Caki2 (cell line): ENCODE results near the gene TSPAN5. TPM values are rescaled to one million over a fixed set of nuclear protein-coding genes. Genes with fewer than 3 reads are reported as not detected.
"Not testable (repeated sequence)": the region's sequence is repeated elsewhere in the genome, so short reads cannot be mapped to it uniquely, and the experiment has no call there.

Experiments used
- DNase-seq: peaks from one replicate; pipeline ENCODE4 v3.0.0-alpha.2; 2015; ENCODE audit warnings: low read depth
- in situ Hi-C: cut with HindIII; loops from 2 replicates; pipeline ENCODE4 v1.10.0; 2016; ENCODE audit warnings: low sequenced_read_pairs, low pct_unique_long_range_greater_than_20kb, mixed read lengths
- total RNA-seq: library from RNA; depleted of rRNA; stranded (reverse); fragments of >200 nt; shearing (Covaris generic); gene quantifications from 2 replicates; pipeline ENCODE4 v1.2.3, GENCODE V29; 2014; ENCODE audit warnings: low replicate concordance

TSPAN5 gene
- total RNA-seq, 1 experiment from 2014 or later = 4.5 TPM

DNA sequence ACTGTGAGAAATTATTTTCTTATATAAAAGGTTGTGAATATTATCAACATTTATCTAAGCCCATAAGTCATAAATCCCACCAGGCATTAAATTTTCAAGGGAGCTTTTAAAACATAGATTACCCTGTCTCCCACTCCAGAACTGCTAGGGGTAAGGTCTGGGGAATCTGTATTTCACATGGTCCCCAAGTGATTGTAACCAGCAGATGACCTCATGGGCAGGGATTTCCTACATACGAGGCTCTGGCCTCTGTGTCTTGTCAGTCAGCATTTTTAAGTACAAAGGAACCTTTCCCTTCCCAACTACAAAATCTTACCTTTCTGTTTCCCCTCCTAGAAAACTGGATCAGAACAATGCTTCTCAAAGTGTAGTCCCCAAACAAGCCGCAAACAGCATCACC lies 188.6 kb downstream of the TSPAN5 start:
- in situ Hi-C loops = no loop called here
- no peak for DNase-seq

- DNase-seq = no peak
- in situ Hi-C loops = no loop called here
These were observed 189.7 kb downstream of the TSPAN5 start for GRCh38 chr4:98468709-98469108.

GRCh38 chr4:98467627-98468072 lies 190.8 kb downstream of the TSPAN5 start:
- DNase-seq = peak; percentile 70
- in situ Hi-C loops = no loop called here

GRCh38 chr4:98466868-98467599 lies 191.4 kb downstream of the TSPAN5 start:
- in situ Hi-C loops = no loop called here
- DNase-seq = no peak

- in situ Hi-C loops = no loop called here
- no peak for DNase-seq
These were observed 195.9 kb downstream of the TSPAN5 start for GRCh38 chr4:98462487-98462886.

GRCh38 chr4:98461121-98461865 lies 197.1 kb downstream of the TSPAN5 start:
- in situ Hi-C loops, DNase-seq: not testable (repeated sequence)

DNA sequence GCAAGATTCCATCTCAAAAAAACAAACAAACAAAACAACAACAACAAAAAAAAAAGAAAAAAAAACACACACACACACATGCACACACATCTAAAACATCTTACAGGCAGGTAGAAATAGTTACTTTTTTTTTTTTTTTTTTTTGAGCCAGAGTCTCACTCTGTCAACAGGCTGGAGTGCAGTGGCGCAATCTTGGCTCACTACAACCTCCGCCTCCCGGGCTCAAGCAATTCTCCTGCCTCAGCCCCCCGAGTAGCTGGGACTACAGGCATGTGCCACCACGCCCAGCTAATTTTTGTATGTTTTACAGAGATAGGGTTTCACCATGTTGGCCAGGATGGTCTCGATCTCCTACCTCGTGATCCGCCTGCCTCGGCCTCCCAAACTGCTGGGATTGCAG lies 201.0 kb downstream of the TSPAN5 start:
- DNase-seq, in situ Hi-C loops: not testable (repeated sequence)

DNA sequence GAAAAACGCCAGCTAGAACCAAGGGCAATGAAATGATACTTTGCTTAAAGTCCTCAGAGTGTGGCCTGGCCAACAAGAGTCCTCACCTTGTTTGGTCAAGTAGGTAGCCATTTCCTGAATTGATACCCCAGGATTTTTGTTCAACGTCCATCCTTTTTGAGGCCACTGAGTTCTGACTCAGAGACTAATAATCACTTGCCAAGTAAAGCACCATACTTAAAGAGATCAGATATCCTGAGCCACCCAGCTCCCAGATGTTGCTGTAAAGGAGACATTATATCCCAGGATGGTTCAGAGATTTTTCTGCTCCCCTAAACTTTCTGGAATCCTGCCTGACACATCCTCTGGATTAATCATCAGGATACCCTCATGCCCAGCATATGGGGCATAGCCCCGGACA lies 206.3 kb downstream of the TSPAN5 start:
- in situ Hi-C loops = no loop called here
- no peak for DNase-seq

GRCh38 chr4:98448908-98449307 lies 209.5 kb downstream of the TSPAN5 start:
- in situ Hi-C loops = no loop called here
- DNase-seq = no peak

DNA sequence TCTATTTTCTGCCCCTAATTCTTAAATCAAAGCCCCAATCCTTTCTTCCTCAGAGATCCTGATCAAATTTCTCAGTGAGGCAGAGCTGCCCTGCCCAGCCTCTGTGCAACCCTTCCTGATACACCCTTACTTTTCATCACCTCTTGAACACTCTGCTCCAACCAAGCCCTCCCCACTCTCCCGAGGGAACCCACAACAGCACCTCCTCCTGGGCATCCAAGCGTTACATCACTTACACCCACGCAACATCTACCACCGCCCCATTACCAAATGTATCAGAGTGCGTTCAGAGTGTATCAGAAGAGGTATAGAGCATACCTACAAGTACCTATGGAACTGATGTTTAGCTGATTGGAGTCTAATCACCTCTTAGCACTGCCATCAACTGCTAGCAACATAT lies 210.8 kb downstream of the TSPAN5 start:
- in situ Hi-C loops = no loop called here
- DNase-seq = no peak

GRCh38 chr4:98446499-98447375 lies 211.7 kb downstream of the TSPAN5 start:
- in situ Hi-C loops = no loop called here
- DNase-seq = no peak

DNA sequence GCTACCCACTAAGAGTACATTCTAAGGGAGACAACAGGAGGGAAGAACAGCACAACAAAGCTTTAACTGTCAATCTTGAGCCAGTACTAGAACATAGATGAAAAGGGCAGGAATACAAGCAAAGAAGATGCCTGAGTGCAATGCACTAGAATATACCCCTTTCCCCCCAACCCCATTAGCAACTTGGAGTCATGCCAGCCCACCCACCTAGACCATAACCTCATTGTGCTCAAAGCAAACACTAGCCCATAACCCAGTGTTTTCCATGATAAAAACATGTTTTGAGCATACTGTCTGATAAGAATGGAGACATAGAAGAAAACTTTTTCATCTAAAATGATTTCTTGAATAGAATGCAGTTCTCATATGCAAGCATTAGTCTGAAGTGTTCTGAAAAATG lies 214.0 kb downstream of the TSPAN5 start:
- in situ Hi-C loops = no loop called here
- no peak for DNase-seq

DNA sequence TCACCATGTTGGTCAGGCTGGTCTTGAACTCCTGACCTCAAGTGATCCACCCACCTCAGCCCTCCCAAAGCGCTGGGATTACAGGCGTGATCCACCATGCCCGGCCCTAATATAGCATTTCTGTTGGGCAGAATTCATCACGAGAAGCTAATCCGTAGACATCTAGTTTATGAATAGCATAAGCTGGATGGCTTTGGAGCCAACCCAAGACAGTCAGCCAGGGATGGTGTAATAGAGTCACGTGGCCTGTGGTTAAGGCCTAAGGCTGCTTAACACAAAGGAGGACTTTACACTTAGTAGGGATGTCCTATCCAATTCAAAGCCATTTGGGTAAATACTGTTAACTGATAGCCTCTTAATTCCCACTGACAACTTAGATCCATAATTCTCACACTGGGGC lies 223.6 kb downstream of the TSPAN5 start:
- DNase-seq = no peak
- in situ Hi-C loops = no loop called here

GRCh38 chr4:98433691-98434090 lies 224.7 kb downstream of the TSPAN5 start:
- DNase-seq = no peak
- in situ Hi-C loops = no loop called here

DNA sequence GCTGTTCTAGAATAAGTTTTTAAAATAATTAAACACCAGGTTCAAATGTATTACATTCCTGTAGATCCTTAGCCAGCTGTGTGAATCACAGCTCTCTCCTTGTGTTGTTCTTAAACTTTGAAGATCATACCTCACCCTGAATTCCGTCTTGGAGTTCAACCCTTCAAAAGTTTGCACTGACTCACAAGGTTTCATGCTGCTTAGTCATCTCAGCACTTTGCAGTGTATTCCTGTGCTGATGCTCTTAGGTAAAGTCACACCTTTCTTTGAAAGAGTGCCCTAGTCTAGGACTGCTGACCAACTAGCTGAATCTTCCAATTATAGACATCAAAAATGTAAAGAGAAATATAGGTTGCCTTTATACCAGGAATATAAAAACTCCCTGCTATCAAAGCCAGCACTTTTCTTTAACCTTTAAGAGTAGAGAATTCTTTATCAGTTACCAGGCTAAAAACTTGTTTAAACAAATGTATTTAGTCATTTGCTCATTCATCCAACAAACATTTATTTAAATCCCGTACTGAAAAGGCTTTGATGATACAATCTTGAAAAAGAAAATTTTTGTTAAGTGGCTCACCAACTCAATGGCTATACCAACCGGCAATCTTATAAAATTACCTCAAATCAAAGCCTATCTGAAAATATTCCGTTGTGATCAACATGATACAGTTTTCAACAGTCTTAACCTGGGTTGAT lies 227.6 kb downstream of the TSPAN5 start:
- in situ Hi-C loops = no loop called here
- peak; percentile 75 for DNase-seq

DNA sequence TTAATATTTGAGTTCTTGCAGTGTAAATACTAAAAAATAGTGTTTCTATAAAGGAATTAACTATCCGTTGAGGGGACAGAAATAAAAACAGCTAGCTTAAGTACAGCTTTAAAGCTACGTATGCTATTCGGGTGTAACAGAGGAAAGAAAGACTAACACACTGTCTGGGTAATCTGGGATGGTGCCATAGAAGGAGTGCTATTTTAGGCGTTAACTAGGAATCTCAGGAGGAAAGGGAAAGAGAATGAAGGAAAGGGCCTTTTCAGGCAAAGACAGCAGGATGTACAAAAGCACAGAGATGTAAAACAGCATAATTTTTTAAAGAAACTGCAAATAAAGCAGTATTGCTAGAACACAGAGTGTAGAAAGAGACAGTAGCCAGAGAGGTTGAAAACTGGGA lies 235.4 kb downstream of the TSPAN5 start:
- DNase-seq = no peak
- in situ Hi-C loops = no loop called here

DNA sequence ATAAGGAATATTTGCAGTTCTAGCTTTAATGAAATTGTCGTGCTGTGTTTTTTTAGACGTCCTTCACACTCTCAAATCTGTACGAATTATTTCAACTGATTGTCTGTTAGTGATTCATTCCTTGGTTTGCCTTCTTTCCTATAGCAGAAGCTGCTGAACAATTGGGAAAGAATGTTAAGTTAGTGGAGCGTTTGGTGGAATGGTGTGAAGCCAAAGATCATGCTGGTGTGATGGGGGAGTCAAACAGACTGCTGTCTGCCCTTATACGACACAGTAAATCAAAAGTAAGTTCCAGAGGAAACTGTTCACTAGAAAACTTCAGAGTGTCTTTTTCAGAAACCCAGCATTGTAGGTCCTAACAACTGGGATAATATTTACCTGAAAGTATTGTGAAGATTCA lies 237.3 kb downstream of the TSPAN5 start:
- in situ Hi-C loops = no loop called here
- peak; percentile 6 for DNase-seq
